B cell (primary cell): ENCODE data around the gene RPL19. TPM values are rescaled to one million over a fixed set of nuclear protein-coding genes. Genes with fewer than 3 reads are reported as not detected.

Source experiments
- ATAC-seq: fragments of 200-7000 bp; cut with Tn5 transposase; one replicate; pipeline ENCODE4 v1.10.0; 2021; ENCODE audit warnings: low read depth, mild to moderate bottlenecking, moderate number of reproducible peaks, moderate library complexity
- CTCF ChIA-PET: fragments of 350-600 bp; sonication (Branson Sonifier 250); formaldehyde crosslinking; loops from one replicate; lab custom pipeline; 2021; ENCODE audit warnings: antibody characterized with exemption, inconsistent platforms; lab: Charles Lee
- POLR2A ChIA-PET: fragments of 350-600 bp; sonication (Branson Sonifier 250); formaldehyde crosslinking; loops from one replicate; lab custom pipeline; 2021; ENCODE audit warnings: antibody characterized with exemption; lab: Charles Lee
- DNase-seq: peaks from one replicate; pipeline ENCODE4 v3.0.0; 2013
- H2AFZ ChIP-seq: 2 replicates; pipeline ENCODE4 v1.6.1; 2012; ENCODE audit warnings: mild to moderate bottlenecking, low read depth, low read length; ENCODE audit not compliant: insufficient read depth, poor library complexity, severe bottlenecking
- H3K27ac ChIP-seq, 2 donors: 1 replicate in 1 of 2; 2 replicates in 1 of 2; pipeline ENCODE4 v1.5.1; 2012 to 2013; ENCODE audit warnings: low read length in 2 of 2, mild to moderate bottlenecking in 2 of 2, moderate library complexity in 1 of 2
- H3K27me3 ChIP-seq, 4 experiments: fragments of 200-600 bp in 1 of 4; sonication (generic) in 1 of 4; replicated peaks in 1 of 4; 1 replicate in 2 of 4; 2 replicates in 2 of 4; pipeline versions ENCODE4 v1.6.1 to v1.7.0; 2013 to 2016; ENCODE audit warnings: low read length in 3 of 4, mild to moderate bottlenecking in 2 of 4, mixed read lengths in 1 of 4, moderate library complexity in 1 of 4; ENCODE audit not compliant: insufficient read depth in 4 of 4, control insufficient read depth in 3 of 4; ENCODE audit errors: control extremely low read depth in 1 of 4
- H3K36me3 ChIP-seq, 2 experiments: replicated peaks in 1 of 2; 1 replicate in 1 of 2; 2 replicates in 1 of 2; pipeline versions ENCODE4 v1.6.1 to v1.7.1; 2013; ENCODE audit warnings: low read length in 1 of 2; ENCODE audit not compliant: insufficient read depth in 2 of 2, control insufficient read depth in 1 of 2; ENCODE audit errors: control extremely low read depth in 1 of 2, extremely low read depth in 1 of 2
- H3K4me1 ChIP-seq, 2 donors: fragments of 200-600 bp in 1 of 2; sonication (generic) in 1 of 2; 1 replicate in 1 of 2; 2 replicates in 1 of 2; pipeline versions ENCODE4 v1.5.1 to v1.6.1; 2013 to 2017; ENCODE audit warnings: low read length in 2 of 2; ENCODE audit not compliant: control insufficient read depth in 2 of 2, insufficient read depth in 2 of 2
- H3K4me2 ChIP-seq: replicated peaks from 2 replicates; pipeline ENCODE3; 2012; ENCODE audit warnings: mild to moderate bottlenecking, low read depth, low read length; ENCODE audit not compliant: poor library complexity, severe bottlenecking
- H3K4me3 ChIP-seq, 5 experiments: fragments of 200-600 bp in 1 of 5; sonication (generic) in 1 of 5; 1 replicate in 3 of 5; 2 replicates in 2 of 5; pipeline versions ENCODE4 v1.5.1 to v1.7.0; 2011 to 2016; ENCODE audit warnings: low read length in 4 of 5, mild to moderate bottlenecking in 4 of 5, low read depth in 2 of 5, control low read depth in 1 of 5, moderate library complexity in 1 of 5; ENCODE audit not compliant: insufficient read depth in 1 of 5; ENCODE audit errors: control extremely low read depth in 1 of 5, extremely low read depth in 1 of 5
- H3K79me2 ChIP-seq: fragments of 200-600 bp; sonication (generic); one replicate; pipeline ENCODE4 v1.6.0; 2016; ENCODE audit warnings: low read length; ENCODE audit not compliant: control insufficient read depth, insufficient read depth
- H3K9ac ChIP-seq: fragments of 200-600 bp; sonication (generic); 2 replicates; pipeline ENCODE4 v1.6.1; 2017; ENCODE audit warnings: mild to moderate bottlenecking, low read length, moderate library complexity
- H3K9me3 ChIP-seq, 3 donors: one replicate each; pipeline versions ENCODE4 v1.6.1 to v1.7.1; 2013; ENCODE audit warnings: low read length in 2 of 3; ENCODE audit not compliant: control insufficient read depth in 2 of 3, insufficient read depth in 1 of 3; ENCODE audit errors: control extremely low read depth in 1 of 3
- H4K20me1 ChIP-seq: 2 replicates; pipeline ENCODE4 v1.6.0; 2012; ENCODE audit warnings: mild to moderate bottlenecking, low read length; ENCODE audit not compliant: insufficient read depth, control insufficient read depth, poor library complexity, severe bottlenecking
- H3K27ac Mint-ChIP-seq: one replicate; pipeline ENCODE4 v1.8.0; 2021; ENCODE audit warnings: mixed read lengths
- H3K27me3 Mint-ChIP-seq: one replicate; pipeline ENCODE4 v1.8.0; 2021; ENCODE audit warnings: mixed read lengths
- H3K4me1 Mint-ChIP-seq: one replicate; pipeline ENCODE4 v1.8.0; 2021; ENCODE audit warnings: mixed read lengths
- H3K4me3 Mint-ChIP-seq: one replicate; pipeline ENCODE4 v1.8.0; 2021; ENCODE audit warnings: mixed read lengths
- H3K9me3 Mint-ChIP-seq: one replicate; pipeline ENCODE4 v1.8.0; 2022; ENCODE audit warnings: mixed read lengths; ENCODE audit not compliant: insufficient read depth
- EZH2 ChIP-seq: IDR thresholded peaks from 2 replicates; pipeline ENCODE4 v1.6.1; 2012; ENCODE audit warnings: borderline replicate concordance, low read depth, mild to moderate bottlenecking, moderate library complexity, low read length; ENCODE audit not compliant: insufficient read depth, poor library complexity, severe bottlenecking
- WGBS: methylation state at CpG from one replicate; pipeline ENCODE4 v1.1.5; 2013; ENCODE audit warnings: missing lambda C conversion rate; ENCODE audit not compliant: insufficient coverage; 5-methylcytosine and 5-hydroxymethylcytosine counted together
- intact Hi-C: fragments of 100-400 bp; cut with micrococcal nuclease; formaldehyde crosslinking; loops from one replicate; pipeline ENCODE4 v1.10.0; 2022
- polyA plus RNA-seq: library from polyadenylated mRNA; depleted of rRNA; stranded (reverse); fragments of >200 nt; gene quantifications from 2 replicates; pipeline ENCODE4 v1.2.3, GENCODE V29; 2012
- total RNA-seq, 2 donors: library from RNA; stranded (reverse); fragments of 120-200 nt in 1 of 2; gene quantifications; 1 replicate in 1 of 2; 2 replicates in 1 of 2; pipeline versions ENCODE4 v1.2.3 to v1.2.4, GENCODE V29; 2013 to 2022
- TF ChIP-seq, protein P1 (sequence below): fragments of 200-600 bp; IDR thresholded peaks from one replicate; pipeline ENCODE4 v1.8.0; 2022; ENCODE audit warnings: antibody characterized with exemption, mild to moderate bottlenecking

Gene RPL19
- total and polyA plus RNA-seq, 2 donors (not counting 1 experiment from before 2014, with no cell fraction given): 3,041 to 3,233 TPM

DNA sequence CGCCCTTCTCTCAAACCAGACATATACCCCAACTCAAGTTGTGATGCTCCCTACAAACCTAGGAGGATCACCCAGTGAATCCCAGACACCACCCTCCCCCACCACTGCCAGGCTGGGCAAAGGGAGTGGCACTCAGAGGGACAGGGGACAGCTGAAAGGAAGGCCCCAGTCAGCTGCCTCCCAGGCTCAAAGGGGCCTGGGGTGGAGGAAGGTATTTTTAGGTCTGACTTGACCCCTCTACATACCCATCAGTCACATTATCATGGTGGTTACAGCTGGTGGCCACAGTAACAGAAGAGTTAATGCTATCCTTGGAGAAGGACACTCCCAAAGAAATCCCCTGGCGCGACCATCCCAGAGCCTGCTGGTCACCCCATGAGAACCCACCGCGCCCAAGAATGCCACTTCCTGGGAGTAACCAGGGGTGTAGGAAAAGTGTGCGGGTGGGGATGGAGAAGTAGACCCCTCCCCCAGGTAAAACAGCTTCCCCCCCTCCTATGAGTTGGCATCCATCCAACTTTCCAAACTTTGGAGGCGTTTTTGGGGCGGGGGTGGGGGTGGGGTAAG, 3.8 kb upstream of the RPL19 start:
- peaks cover 30 to 47% of the 10 kb centered on the region in 2 donors for H3K4me1 ChIP-seq
- no peak for DNase-seq

More for the DNA sequence above, 3.8 kb upstream of the RPL19 start:
- peak overlapping the region; percentile 98 for H3K4me2 ChIP-seq
- peak overlapping the region; percentile 80 for H3K4me3 Mint-ChIP-seq
- H3K9ac ChIP-seq: no peak overlapping the region
- peaks cover 0 to 3% of the 10 kb centered on the region in 2 experiments for H3K36me3 ChIP-seq
- H3K4me1 Mint-ChIP-seq: peaks cover 40% of the 10 kb centered on the region
- POLR2A ChIA-PET: interaction anchor here (0.6 to 0.9 kb wide), 2 partner anchors 10 to 735 kb away, joined by 4 to 6 read pairs; no protein-coding TSS in a partner anchor
- peak overlapping the region in 1 of 5 experiments; percentile 65 for H3K4me3 ChIP-seq
- no peaks in the 10 kb centered on the region for H3K27me3 Mint-ChIP-seq
- no peak for ATAC-seq
- TF ChIP-seq, protein P1, sequence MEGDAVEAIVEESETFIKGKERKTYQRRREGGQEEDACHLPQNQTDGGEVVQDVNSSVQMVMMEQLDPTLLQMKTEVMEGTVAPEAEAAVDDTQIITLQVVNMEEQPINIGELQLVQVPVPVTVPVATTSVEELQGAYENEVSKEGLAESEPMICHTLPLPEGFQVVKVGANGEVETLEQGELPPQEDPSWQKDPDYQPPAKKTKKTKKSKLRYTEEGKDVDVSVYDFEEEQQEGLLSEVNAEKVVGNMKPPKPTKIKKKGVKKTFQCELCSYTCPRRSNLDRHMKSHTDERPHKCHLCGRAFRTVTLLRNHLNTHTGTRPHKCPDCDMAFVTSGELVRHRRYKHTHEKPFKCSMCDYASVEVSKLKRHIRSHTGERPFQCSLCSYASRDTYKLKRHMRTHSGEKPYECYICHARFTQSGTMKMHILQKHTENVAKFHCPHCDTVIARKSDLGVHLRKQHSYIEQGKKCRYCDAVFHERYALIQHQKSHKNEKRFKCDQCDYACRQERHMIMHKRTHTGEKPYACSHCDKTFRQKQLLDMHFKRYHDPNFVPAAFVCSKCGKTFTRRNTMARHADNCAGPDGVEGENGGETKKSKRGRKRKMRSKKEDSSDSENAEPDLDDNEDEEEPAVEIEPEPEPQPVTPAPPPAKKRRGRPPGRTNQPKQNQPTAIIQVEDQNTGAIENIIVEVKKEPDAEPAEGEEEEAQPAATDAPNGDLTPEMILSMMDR: no peak
- no peak for TF ChIP-seq EZH2
- peaks cover 13% of the 10 kb centered on the region for H4K20me1 ChIP-seq
- no peak overlapping the region for H2AFZ ChIP-seq
- no peak overlapping the region for H3K27ac ChIP-seq
- H3K27me3 ChIP-seq: no peaks in the 10 kb centered on the region
- whole genome bisulfite sequencing: 87% methylated on average over 3 of the region's 8 CpGs
- peaks cover 14% of the 10 kb centered on the region for H3K79me2 ChIP-seq
- H3K9me3 Mint-ChIP-seq: no peaks in the 10 kb centered on the region
- intact Hi-C loops: loop anchor here (5.0 kb wide), 1 partner anchor 44 kb away; the partner anchor contains the start of gene PLXDC1
- CTCF ChIA-PET: interaction anchor here (1.4 to 3.4 kb wide), 3 partner anchors 11 to 48 kb away, joined by 6 to 12 read pairs (median 12); no protein-coding TSS in a partner anchor
- no peak overlapping the region for H3K27ac Mint-ChIP-seq
- H3K9me3 ChIP-seq: no peaks in the 10 kb centered on the region
